Measurements from ENCODE around the gene EEF1AKMT4.
"Not testable (repeated sequence)": the region's sequence is repeated elsewhere in the genome, so short reads cannot be mapped to it uniquely, and the experiment has no call there.

Gene EEF1AKMT4

GRCh38 chr3:184261270-184261853, 11.9 kb downstream of the EEF1AKMT4 start, which contains the start of gene CAMK2N2:
Gene CAMK2N2 (minus strand): TSS chr3:184261553. CDS start chr3:184261285, 268 bp downstream.
- DNase-seq: peak; percentile 13

- peak; percentile 10 for DNase-seq
Measured at GRCh38 chr3:184261854-184262763, 12.6 kb downstream of the EEF1AKMT4 start.

- peak; percentile 18 for DNase-seq
Measured at GRCh38 chr3:184262764-184263179, 13.3 kb downstream of the EEF1AKMT4 start.

DNA sequence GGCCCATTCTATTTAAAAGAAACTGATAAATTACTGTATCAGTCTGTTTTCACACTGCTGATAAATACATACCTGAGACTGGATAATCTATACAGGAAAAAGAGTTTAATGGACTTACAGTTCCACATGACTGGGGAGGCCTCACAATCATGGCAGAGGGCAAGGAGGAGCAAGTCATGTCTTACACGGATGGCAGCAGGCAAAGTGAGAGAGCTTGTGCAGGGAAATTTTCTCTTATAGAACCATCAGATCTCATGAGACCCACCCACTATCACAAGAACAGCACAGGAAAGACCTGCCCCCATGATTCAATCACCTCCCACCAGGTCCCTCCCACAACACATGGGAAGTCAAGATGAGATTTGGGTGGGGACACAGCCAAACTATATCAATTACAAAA, 17.8 kb downstream of the EEF1AKMT4 start:
- DNase-seq: not testable (repeated sequence)

DNA sequence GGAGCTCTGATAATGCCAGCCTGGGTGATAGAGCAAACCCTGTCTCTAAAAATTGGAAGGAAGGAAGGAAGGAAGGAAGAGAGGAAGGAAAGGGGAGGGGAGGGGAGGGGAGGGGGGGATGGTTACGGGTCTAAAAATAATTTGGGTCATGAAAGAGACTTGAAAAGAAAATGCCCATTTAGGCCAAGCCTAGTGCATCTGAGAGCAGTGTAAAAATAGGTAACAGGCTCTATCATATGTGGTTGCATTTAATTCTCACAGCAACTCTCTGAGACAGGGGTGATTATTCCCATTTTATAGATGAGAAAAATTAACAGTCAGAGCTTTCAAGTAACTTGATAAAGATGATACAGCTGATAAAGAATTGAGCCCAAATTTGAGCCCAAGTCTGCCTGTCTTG, 22.8 kb downstream of the EEF1AKMT4 start:
- no peak for DNase-seq

DNA sequence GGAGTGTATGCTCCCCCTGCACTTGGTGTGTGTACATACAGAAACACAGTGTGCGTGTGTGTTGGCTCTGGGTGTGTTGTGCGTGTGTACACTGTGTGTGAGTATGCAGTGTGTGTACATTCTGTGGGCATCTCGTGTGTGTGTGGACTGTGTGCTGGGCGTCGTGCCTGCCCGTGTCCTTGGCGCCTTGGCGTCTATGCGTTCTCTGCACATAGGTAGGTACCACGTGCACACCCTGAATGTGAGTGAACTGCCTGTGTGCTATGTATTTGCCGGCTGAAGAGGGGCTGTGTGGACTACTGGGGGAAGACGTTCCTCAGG, 25.9 kb downstream of the EEF1AKMT4 start:
- no peak for DNase-seq

- DNase-seq: no peak
Measured at GRCh38 chr3:184275961-184276910, 26.8 kb downstream of the EEF1AKMT4 start, which contains the start of gene ECE2. Gene ECE2 (plus strand): TSS chr3:184276022. CDS start chr3:184276154, 132 bp downstream.

DNA sequence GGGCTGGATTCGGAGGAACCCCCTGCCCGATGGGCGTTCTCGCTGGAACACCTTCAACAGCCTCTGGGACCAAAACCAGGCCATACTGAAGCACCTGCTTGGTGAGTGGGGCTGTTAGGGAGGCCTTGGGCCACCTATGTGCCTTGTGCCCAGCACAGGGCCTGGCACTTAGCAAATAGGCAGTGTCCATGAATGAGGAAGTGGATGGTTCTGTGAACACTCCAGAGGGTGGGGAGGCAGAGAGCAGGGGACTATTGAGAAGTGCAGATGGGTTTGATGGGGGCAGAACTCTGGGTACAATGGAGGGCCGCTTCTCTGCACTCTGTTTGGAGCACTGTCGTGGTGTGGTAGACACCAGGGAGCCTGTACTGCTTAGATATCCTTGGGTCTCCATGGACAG, 27.9 kb downstream of the EEF1AKMT4 start:
- no peak for DNase-seq

GRCh38 chr3:184282941-184283340, 33.5 kb downstream of the EEF1AKMT4 start:
- no peak for DNase-seq

DNA sequence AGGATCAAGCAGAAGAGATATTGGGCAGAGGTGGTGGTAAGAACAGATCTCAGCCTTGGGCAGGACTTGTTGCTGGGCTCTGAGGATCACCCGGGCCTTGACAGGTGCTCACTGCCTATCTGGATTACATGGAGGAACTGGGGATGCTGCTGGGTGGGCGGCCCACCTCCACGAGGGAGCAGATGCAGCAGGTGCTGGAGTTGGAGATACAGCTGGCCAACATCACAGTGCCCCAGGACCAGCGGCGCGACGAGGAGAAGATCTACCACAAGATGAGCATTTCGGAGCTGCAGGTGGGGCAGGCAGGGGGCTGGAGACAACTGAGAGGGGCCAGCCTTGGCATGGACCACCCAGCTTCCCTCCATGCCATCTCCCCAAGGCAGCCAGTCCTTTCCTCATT, 34.2 kb downstream of the EEF1AKMT4 start:
- DNase-seq: no peak

DNA sequence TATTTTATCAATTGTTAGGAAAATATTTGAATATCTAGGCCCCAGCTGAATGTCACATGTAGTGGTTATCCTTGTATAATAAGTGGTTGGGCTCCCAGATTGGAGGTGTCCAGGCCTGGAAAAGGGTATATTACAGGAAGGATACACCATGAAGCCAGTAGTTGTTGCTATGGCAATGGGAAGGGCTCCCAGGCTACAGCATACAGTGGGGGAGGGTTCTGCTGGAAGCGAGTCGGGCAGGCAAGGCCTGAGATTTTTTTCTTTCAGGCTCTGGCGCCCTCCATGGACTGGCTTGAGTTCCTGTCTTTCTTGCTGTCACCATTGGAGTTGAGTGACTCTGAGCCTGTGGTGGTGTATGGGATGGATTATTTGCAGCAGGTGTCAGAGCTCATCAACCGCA, 35.2 kb downstream of the EEF1AKMT4 start:
- DNase-seq: peak; percentile 39

DNA sequence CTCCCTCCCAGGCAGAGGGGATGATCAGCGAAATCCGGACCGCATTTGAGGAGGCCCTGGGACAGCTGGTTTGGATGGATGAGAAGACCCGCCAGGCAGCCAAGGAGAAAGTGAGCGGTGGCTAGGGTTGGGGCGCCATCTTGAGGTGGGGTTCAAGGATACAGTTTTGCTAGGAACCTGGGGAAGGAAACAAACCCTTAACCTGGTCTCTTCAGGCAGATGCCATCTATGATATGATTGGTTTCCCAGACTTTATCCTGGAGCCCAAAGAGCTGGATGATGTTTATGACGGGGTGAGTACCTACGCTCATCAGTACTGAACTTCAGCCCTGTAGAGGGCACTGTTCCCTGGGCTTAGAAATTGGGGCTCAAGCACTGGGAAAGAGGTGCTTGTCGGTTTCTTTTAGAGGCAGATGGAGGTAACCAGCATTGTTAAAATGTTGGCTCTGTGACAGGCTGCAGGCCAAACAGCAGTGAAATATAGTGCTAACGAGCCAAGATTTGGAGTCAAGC, 40.0 kb downstream of the EEF1AKMT4 start:
- peak; percentile 37 for DNase-seq

GRCh38 chr3:184290331-184290730, 40.9 kb downstream of the EEF1AKMT4 start:
- DNase-seq: no peak

DNA sequence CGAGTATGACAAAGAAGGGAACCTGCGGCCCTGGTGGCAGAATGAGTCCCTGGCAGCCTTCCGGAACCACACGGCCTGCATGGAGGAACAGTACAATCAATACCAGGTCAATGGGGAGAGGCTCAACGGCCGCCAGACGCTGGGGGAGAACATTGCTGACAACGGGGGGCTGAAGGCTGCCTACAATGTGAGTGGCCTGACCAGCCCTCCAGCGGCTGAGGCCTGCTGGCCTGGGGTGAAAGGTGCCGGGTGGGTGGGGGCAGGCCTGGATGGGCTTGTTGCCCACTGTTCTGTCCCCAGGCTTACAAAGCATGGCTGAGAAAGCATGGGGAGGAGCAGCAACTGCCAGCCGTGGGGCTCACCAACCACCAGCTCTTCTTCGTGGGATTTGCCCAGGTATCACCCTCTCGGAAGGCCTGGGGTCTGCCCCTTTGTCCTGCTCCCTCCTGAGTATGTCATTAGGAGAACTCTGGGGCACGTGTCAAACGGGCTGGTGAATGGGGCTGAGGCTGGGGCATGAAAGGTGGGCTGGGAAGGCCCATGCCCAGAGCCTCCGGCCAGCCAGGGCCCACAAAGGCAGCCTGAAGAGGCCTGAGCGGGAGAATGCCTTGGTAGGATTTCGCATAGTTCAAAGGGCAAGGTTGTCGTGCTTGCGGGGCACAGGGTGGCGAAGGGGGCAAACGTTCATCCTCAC, 41.7 kb downstream of the EEF1AKMT4 start:
- no peak for DNase-seq

DNA sequence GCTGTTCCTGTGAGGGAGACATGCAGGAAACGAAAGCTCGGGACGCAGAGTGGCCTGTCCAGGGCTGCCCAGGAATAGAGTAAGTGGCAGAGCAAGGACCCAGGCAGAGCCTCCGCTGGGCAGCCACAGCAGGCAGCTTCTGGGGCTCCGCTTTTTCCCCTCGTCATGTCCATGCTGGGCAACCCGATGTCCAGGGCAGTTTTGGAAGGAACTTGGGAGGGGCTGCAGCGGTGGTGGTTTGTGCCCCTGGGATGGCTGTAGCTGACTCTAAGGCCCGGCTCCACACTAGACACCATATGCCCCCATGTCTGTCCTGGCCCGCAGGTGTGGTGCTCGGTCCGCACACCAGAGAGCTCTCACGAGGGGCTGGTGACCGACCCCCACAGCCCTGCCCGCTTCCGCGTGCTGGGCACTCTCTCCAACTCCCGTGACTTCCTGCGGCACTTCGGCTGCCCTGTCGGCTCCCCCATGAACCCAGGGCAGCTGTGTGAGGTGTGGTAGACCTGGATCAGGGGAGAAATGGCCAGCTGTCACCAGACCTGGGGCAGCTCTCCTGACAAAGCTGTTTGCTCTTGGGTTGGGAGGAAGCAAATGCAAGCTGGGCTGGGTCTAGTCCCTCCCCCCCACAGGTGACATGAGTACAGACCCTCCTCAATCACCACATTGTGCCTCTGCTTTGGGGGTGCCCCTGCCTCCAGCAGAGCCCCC, 42.4 kb downstream of the EEF1AKMT4 start:
- DNase-seq: no peak

- no peak for DNase-seq
Measured at GRCh38 chr3:184295771-184296170, 46.3 kb downstream of the EEF1AKMT4 start.

DNA sequence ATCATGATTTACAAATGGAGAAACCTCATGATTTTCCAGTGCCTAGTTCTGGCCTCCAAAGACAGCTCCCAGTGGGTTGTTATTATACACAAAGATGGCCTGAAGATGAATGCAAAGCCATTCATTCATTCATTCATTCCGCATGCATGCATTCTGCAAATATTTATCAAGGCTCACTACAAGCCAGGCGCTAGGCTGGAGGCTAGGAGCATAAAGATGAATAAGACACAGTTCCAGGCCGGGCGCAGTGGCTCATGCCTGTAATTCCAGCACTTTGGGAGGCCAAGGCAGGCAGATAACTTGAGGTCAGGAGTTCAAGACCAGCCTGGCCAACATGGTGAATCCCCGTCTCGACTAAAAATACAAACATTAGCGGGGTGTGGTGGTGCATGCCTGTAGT, 47.1 kb downstream of the EEF1AKMT4 start:
- no peak for DNase-seq

GRCh38 chr3:184298759-184299487, 49.5 kb downstream of the EEF1AKMT4 start, which contains the start of gene PSMD2:
Gene PSMD2 (plus strand): TSS chr3:184299241. CDS start chr3:184299267, 26 bp downstream.
- DNase-seq: peak; percentile 96

GRCh38 chr3:184299488-184300377, 50.3 kb downstream of the EEF1AKMT4 start:
- peak; percentile 5 for DNase-seq

DNA sequence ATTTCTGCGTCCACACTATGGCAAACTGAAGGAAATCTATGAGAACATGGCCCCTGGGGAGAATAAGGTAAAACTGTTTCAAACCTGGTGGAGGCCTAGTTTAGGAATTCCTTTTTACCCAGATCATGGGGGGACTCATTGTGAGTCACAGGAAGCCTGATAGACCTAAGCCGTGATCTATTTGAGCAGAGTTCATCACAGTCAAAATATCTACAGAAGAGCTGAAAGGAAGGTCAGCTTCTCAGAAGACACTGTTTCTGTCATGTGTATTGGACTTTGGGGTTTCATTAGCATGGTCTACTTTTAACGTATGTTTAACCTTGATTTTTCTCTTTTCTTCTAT, 50.9 kb downstream of the EEF1AKMT4 start:
- no peak for DNase-seq
